ENCODE results near the gene TRAPPC12. TPM values are rescaled to one million over a fixed set of nuclear protein-coding genes. Genes with fewer than 3 reads are reported as not detected.
"Not testable (repeated sequence)": the region's sequence is repeated elsewhere in the genome, so short reads cannot be mapped to it uniquely, and the experiment has no call there.

Gene TRAPPC12
- total RNA-seq, 2 donors from 2014 or later = 71.3 to 87.8 TPM

DNA sequence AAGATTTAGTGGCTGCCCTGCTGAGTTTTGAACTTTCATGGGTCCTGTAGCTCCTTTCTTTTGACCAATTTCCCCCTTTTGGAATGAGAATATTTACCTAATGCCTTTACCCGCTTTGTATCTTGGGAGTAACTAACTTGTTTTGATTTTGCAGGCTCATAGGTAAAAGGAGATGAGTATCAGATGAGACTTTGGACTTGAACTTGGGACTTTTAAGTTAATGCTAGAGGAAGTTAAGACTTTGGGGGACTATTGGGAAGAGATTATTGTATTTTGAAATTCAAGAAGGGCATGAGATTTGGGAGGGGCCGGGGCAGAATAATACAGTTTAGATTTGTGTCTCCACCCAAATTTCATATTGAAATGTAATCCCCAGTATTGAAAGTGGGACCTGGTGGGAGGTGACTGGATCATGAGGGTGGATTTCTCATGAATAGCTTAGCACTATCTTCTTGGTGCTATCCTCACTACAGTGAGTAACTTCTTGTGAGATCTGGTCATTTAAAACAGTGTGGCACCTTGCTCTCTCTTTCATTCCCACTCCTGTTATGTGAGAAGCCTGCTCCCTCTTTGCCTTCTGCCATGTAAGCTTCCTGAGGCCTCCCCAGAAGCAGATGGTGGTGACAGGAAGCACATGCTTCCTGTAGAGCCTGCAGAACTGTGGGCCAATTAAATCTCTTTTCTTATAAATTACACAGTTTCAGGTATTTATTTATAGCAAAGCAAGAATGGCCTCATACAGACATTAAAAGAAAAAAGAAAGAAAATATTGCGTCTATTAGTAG, 133.7 kb downstream of the TRAPPC12 start:
- intact Hi-C loops (cut with DNase I) = no loop called here
- DNase-seq (ENCODE audit: low spot score) = no peak

DNA sequence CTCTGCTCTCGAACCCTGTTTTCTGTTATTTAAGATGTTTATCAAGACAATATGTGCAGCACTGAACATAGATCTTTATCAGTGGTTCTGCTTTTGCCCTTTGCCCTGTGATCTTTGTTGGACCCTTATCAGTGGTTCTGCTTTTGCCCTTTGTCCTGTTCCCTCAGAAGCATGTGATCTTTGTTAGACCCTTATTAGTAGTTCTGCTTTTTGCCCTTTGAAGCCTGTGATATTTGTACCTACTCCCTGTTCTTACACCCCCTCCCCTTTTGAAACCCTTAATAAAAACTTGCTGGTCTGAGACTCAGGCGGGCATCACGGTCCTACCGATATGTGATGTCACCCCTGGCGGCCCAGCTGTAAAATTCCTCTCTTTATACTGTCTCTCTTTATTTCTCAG, 135.9 kb downstream of the TRAPPC12 start:
- intact Hi-C loops (cut with DNase I); DNase-seq (ENCODE audit: low spot score): not testable (repeated sequence)

DNA sequence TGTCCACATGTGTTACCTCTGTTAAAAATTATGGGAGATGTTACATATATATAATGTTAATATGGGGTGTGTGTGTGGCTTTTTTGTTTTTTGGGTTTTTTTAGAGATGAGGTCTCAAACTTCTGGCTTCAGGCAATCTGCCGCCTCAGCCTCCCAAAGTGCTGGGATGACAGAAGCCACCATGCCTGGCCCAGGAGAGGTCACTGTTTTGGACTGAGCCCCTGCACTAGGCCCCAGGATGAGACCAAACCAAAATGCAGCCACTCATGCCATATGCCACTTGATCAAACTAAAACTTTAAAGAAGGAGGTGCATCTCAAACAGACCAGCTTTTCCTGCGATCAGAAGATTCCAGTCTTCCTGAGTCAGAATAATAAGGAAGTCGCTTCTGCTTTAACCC, 137.3 kb downstream of the TRAPPC12 start:
- intact Hi-C loops (cut with DNase I) = no loop called here
- DNase-seq (ENCODE audit: low spot score) = no peak

DNA sequence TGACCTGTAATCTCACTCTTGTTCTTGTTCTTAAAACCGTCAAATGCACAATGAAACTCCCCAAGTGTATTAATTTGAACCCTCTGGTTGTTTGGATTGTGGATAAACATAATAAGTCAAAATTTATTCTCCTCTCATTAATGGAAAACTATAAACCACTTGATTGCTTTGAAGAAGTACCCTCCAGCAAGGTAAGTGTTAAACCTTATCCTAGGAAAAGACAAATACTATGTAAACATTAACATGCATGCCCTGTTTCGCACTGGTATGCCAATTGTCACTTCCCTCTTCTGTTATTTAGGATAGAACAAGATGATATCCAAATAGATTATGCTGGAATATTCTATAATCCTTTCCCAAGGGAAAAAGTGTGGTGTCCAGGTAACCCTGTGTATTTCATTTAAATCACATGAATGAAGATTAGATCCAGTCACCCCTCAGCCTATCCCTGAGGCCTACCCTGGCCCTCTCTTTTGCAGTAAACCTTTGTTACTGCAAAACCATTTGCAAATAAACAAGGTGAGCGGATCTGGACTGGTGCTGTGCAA, 138.5 kb downstream of the TRAPPC12 start:
- no peak for DNase-seq (ENCODE audit: low spot score)
- intact Hi-C loops (cut with DNase I) = no loop called here

DNA sequence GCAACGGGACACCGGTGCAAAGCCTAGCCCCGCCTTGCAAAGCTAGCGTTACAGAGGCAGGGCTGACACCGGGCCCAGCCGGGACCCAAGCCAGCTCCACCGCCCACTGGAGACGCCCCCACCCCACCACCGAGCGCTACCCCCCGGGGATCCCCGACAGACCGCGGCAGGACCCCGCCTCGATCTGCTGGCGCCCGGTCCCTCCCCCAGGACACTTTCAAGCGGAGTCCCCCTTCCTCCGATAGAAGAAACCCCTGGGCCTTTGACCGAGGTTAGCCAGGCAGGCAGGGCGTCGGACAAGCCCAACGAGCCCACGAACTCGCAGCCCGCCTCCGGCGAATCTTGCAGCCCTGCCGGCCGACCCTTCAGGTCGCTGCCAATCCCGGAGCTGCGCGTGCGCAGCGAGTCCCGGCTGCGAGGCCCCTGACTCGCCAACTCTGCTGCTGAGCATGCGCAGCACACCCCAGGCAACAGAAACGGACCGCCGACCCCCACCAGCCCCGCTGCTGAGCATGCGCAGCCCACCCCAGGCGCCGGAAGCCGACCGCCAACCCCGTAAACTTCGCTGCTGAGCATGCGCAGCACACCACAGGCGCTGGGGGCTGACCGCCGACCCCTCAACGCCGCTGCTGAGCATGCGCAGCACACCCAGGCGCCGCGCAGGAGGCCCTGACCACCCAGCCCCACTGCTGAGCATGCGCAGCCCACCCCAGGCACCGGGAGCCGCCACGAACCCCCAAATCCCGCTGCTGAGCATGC, 139.2 kb downstream of the TRAPPC12 start:
- intact Hi-C loops (cut with DNase I) = no loop called here
- peak; percentile 100 for DNase-seq (ENCODE audit: low spot score)

DNA sequence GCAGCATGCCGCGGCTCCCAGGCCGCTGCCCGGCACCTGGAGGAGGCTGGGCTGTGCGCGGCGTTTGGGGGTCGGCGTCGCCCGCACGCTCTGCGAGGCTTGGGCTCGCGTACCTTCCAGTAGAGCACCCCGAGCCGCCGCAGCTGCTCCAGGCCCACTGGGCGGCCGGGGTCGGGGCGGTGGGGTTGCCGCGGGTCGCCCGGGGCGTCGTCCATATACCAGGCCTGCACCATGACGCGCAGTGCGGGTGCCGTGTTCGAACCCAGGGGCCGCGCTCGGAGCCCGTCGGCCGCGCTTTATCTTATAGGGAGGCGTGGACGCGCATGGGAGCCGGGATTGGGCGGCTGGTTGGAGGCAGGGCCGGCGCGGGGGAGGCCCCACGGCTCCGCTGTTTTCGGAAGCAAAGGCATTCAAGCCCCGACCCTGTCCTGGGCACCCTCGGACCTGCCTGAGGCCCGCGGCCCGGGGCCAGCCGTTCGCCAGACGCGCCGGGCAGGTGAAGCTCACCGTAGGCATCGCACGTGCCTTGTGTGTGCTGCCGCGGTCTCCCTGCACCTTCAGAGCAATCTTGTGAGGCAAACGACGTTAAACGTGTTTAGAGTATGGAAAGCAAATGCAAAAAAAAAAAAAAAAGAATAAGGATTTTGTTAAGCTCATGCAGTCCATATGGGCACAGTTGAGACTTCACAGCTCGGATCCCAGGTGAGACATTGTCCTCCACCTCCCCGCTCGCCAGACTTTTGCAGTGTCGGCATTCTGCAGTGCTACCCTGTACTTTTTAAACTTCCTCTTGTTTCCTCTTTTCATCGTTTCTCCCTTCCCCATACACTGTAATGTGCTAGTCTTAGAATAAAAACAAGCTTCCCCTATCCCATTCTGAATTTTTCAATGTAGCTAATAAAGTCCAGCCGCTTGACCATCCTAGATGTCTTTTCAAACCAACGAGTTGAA, 140.0 kb downstream of the TRAPPC12 start, which contains the start of gene ADI1:
TSS of gene ADI1 (minus strand) at position 277 of the 951 bp plus-strand sequence. CDS start at position 233, 44 bp downstream.
- intact Hi-C loops (cut with DNase I) = no loop called here

DNA sequence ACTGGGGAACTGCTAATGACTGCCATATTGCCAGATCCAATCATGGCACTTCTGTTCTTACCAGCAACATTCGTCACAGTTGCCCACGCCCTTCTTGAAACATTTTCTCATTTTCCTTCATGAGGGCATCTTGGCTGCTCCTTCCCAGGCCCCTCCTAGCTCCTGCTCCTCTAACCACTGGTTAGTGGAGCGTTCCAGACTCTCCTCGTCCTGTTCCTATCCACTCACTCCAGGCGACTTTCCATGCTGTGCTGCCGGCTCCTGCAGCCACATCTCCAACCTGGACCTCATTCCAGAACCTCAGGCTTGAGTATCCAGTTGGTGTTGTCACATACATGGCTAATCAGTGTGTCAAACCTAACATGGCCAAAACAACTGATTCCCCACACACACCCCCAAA, 141.1 kb downstream of the TRAPPC12 start:
- intact Hi-C loops (cut with DNase I) = no loop called here
- DNase-seq (ENCODE audit: low spot score) = no peak

More for the DNA sequence above, 140.0 kb downstream of the TRAPPC12 start, which contains the start of gene ADI1:
- peak; percentile 96 for DNase-seq (ENCODE audit: low spot score)

DNA sequence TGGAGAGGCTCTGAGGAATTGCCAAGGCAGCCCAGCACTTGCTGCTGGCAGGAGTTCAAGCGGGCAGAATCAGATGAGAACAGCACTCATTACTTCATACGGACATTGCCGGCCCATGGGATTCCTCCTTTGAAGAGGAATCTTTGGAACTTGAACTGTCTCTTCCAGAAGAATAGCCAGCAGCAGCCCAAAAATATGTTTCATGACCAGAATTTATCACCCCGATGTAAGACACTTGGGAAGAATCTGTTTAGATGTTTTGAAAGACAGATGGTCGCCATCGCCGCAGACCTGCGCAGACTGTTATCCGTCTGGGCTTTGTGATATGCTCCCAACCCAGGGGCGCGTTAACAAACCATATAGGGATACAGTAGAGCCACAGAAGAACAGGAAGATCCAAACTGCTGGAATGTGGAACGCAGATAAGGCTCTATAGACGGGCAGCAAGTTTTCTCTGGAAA, 143.5 kb downstream of the TRAPPC12 start:
- intact Hi-C loops (cut with DNase I) = no loop called here
- DNase-seq (ENCODE audit: low spot score) = no peak

DNA sequence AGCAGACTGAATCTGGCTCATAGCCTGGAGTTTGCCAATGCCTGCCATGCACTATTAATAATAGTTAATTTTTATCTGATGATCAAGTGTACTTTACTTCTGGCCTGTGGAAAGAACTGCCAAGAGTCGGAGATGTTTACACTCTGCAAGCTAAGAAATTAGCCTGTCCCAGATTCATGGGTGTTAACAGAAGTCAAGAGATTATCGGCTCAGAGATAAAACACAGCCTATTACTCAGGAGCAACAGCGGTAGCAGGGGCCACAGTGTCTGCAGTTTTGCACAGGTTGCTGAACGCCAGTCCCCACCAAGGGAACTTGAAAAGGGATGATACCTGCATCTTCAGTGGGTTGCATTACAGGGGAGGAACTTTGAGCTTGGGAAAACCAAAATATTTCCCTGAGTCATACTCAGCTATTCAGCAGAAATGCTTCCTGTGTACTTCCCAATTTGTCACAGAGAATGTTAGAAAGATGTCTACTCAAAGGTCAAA, 144.1 kb downstream of the TRAPPC12 start:
- intact Hi-C loops (cut with DNase I) = no loop called here
- DNase-seq (ENCODE audit: low spot score) = no peak

DNA sequence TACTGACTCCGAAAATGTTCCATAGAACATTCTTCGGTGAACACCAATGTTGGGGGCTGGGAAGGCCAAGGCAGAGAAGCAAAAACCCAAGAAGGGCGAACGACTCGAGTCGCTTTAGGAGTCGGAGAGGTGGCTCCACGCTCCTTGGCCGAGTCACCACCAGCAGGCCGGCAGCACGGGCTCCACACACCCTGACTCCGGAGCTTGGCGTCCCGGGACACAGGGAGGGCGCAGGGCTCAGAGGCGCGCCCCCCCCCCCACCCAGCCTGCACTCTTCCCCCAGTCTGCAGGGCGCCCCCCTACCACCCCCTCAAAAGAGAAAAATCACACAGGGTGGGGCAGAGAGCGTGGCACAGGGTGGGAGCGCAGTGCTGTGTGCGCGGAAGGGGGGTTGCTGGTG, 147.4 kb downstream of the TRAPPC12 start:
- intact Hi-C loops (cut with DNase I) = no loop called here
- no peak for DNase-seq (ENCODE audit: low spot score)

DNA sequence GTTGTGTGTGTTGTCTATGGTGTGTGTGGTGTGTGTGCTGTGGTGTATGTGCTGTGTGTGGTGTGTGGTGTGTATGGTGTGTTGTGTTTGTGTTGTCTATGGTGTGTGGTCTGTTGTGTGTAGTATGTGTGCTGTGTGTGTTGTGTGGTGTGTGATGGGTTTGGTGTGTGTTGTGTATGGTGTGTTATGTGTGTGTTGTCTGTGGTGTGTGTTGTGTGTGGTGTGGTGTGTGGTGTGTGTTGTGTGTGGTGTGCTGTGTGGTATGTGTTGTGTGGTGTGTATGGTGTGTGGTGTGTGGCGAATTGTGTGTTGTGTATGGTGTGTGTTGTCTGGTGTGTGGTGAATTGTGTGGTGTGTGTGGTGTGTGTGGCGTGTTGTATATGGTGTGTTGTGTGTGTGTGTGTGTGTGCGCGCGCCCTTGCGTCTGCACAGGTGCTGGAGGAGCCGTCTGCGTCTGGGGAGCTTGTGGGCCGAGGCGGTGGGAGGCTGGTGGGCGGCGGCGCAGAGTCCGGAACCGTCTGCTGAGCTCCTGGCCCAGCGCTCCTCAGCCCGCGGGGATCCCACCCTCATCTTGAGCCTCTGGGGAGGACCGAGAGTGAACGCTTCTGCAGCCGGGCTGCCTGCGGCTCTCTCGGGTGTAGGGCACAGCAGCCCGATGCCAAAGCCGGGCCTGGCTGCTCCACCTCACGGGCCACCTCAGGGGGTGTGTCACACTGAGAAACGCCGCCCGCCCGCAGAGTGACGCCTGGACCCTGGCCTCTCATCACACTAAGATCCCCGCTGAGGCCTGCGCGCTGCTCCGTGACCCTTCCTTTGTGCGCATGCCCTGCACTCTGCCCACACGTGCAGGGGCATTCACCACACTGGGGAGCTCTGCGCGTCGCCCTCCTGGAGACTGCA, 148.6 kb downstream of the TRAPPC12 start:
- intact Hi-C loops (cut with DNase I) = no loop called here
- DNase-seq (ENCODE audit: low spot score) = no peak

Other genes starting within 250 kb of the TRAPPC12 start
- 10 to 100 TPM; 14.1 to 16.3 TPM for gene EIPR1, start 1.9 kb upstream of the TRAPPC12 start, total RNA-seq
- gene ADI1, start 139.8 kb downstream of the TRAPPC12 start, total RNA-seq = 10 to 100 TPM; 29.5 to 43.2 TPM
- 10 to 100 TPM; 20.7 to 23.9 TPM for gene RNASEH1, start 178.6 kb downstream of the TRAPPC12 start, total RNA-seq
- 1,000 to 10,000 TPM; 1,084 to 1,219 TPM for gene RPS7, start 195.6 kb downstream of the TRAPPC12 start, total RNA-seq
- gene COLEC11, start 215.4 kb downstream of the TRAPPC12 start, total RNA-seq = 1 to 10 TPM in 1 of 2 donors, under 1 TPM in 1; 0.71 to 3.8 TPM

Data from posterior vena cava (tissue), 2 donors.